Inferior parietal cortex (tissue), 1 donor: ENCODE results near the gene SPA17.

Source experiments
- DNase-seq: peaks from one replicate; pipeline ENCODE4 v3.0.0-alpha.2; 2016; ENCODE audit errors: extremely low spot score

Gene SPA17

GRCh38 chr11:124662106-124662505 lies 11.6 kb upstream of the SPA17 start:
- DNase-seq, result no peak

GRCh38 chr11:124663861-124664260 lies 9.8 kb upstream of the SPA17 start:
- no peak for DNase-seq

DNA sequence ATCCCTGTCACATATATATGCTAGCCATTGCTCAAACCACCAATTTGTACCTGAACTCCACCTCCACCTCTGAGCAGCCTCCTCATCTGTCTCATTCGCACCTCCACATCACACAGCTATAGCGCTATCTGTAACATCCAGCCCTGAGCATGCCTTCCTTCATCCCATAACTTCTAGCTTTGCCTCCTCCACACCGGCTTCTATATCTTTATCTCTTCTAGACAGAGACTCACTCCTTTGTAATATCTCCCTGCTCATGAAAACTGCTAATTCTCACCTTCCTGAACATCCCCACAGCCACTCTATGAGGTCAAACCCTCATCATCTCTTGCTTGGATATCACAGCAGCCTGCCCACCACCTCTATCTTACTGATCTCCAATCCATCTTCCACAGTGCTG lies 6.1 kb upstream of the SPA17 start:
- no peak for DNase-seq

GRCh38 chr11:124669193-124669592 lies 4.5 kb upstream of the SPA17 start:
- peak; percentile 77 for DNase-seq

GRCh38 chr11:124670732-124671131 lies 3.0 kb upstream of the SPA17 start:
- DNase-seq, result peak; percentile 39

DNA sequence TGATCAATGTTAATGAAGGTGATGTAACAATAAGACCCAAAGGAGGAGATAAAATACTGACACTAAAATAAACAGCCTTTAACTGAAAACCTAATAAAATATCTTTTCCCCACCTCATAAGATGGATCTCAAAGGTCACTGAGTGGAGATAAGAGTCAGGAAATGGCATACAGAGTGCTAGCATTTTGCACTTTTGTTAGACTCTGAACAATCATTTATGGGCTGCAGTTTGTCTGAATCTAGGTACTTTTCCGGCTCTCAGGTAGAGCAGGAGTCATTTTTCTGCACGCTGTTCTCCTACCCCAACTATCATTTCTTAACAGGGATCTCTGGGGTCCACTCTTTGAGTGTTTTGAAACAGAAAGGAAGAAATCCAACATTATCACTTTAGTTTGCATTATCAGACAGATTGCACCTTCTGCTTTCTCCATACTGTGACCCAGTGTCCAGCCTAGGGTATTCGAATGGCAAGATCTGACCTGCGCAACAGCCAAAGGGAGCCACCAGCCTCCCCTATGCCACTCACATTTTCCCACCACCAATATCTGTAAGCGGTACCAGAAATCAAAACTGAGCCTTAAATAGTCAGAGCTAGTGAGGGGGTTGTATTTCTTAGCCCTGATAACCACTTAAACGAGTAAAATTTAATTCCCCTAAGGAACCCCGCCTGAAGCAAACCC lies 1.0 kb upstream of the SPA17 start:
- no peak for DNase-seq

GRCh38 chr11:124674168-124674517 lies 439 bp downstream of the SPA17 start:
- DNase-seq, result no peak

DNA sequence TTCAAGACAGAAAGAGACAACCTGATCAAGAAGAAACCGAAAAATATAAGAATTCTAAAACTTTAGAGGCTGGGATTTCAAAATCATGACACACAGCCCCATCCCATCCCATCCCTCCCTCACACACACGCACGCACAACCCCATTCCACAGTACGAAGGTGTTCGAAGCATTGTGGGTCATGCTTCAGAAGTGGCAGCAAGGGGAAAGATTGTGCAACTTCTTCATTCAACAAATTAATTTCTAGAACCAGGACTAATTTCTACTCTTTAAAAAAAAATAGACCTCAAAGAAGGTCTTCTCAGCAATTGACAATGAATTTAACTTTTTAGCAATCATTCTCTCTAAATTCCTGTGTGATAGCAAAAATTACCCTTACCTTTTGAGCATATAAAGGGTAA lies 867 bp downstream of the SPA17 start:
- no peak for DNase-seq

- DNase-seq, result no peak
Measured at GRCh38 chr11:124676386-124676785, 2.7 kb downstream of the SPA17 start.

DNA sequence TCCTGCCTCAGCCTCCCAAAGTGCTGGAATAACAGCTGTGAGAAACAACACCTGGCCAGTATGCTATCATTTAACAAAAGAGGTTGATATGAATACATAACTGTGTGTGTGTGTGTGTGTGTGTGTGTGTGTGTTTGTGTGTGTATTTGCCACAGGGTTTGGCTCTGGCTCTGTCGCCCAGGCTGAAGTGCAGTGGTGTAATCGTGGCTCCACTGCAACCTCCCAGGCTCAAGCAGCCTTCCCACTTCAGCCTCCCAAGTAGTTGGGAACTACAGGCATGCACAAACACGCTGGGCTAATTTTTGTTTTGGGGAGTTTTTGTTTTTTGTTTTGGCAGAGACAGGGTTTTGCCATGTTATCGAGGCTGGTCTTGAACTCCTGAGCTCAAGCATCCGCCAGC lies 4.7 kb downstream of the SPA17 start:
- DNase-seq, result no peak

- no peak for DNase-seq
Measured at GRCh38 chr11:124681421-124681820, 7.7 kb downstream of the SPA17 start.

DNA sequence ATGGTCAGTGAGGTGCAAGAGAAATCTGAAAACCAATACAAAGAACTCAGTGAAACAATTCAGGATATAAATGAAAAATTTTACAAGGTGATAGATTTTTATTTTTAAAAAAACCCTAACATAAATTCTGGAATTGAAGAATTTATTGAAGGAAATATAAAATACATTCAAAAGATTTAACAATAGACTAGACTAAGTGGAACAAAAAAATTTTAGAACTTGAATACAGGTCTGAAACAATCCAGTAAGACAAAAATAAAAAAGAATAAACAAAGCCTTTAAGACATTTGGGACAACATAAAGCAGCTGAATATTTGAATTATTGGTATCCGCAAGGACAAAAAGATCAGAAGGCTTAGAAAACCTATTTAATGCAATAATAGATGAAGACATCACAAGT lies 8.7 kb downstream of the SPA17 start:
- DNase-seq, result no peak

DNA sequence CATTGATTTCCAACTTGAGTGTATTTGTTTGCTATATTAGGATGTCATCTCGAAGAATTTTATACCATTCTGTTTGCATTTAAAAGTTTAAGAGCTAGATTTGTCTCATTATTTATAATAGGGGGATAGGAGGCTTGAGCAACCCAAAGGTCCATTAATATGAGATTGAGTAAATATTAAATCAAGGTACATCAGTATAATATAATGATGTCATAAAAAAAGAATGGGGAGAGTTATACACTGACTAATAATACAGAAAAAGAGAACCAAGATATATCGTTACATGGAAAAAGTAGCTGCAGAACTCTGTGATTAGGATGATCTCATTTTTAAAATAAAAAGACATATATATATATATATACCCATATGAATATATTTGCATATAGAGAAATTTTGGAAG lies 19.4 kb downstream of the SPA17 start:
- no peak for DNase-seq

GRCh38 chr11:124699547-124699946 lies 25.8 kb downstream of the SPA17 start:
- no peak for DNase-seq

DNA sequence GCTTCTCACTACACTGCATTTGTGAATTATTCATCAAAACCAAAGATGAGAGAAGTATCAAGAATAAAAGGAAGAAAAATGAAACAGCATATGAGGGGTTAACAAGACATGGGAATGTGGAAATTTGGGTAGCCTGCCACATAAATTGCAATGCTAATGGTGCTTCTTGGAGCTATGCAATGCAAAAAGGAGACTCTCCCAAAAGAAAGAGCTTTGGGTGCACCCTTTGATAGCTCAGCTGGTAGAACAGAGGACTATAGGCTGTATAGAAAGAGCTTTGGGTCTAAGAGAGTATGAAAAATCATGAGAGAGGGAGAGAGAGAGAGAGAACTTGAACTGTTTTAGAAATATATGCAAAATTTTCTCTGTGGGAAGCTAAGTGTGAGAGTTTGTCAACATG lies 26.3 kb downstream of the SPA17 start:
- DNase-seq, result no peak

GRCh38 chr11:124707829-124708228 lies 34.1 kb downstream of the SPA17 start:
- DNase-seq, result no peak

GRCh38 chr11:124712392-124712791 lies 38.7 kb downstream of the SPA17 start:
- DNase-seq, result no peak

DNA sequence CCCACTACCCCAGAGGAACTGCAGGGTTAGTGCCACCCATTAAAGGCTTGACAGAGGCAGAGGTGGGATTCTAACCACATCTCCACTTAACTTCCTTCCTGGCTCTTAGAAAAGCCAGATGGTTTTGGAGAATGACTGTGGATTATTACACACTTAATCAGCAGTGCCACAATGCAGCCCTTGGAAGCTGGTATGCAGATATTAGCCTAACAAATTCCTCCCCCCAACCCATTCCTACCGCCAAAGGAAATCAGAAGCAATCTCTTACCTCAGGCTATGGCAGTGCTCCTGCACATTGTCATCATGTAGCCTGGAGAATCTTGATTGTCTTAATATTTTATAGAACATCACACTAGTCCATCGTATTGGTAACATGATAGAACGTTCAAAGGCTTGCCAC lies 42.9 kb downstream of the SPA17 start:
- no peak for DNase-seq

GRCh38 chr11:124717421-124717785 lies 43.7 kb downstream of the SPA17 start:
- DNase-seq, result no peak

- DNase-seq, result no peak
Measured at GRCh38 chr11:124717786-124718651, 44.3 kb downstream of the SPA17 start.

GRCh38 chr11:124718801-124719200 lies 45.1 kb downstream of the SPA17 start:
- DNase-seq, result no peak

- no peak for DNase-seq
Measured at GRCh38 chr11:124719534-124719933, 45.8 kb downstream of the SPA17 start.

DNA sequence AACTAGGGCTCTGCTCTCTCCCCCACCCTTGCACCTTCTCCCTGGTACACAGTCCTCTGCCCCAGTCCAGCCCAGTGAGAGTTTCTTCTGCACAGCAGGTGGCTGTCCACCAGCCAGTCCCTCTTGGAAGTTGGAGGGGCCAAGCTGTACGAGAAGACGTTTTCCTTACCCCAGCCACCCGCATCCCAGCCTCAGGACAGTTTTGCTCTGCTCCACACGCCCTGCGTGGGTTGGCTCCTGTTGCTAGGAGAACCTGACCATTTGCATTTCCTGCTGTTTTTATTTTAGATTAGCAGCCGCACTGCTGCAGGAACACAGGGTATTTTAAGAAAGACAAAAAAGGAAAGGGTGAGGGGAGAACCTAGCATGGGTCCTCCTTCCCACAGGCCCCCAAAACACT lies 48.5 kb downstream of the SPA17 start:
- no peak for DNase-seq
